Stimulated activated CD8-positive, alpha-beta memory T cell treated with anti-CD3 and anti-CD28 coated beads, Interleukin-4, amount 100 ng/mL, for 48 hours (primary cell): ENCODE measurements around the gene CYFIP2.
"Not testable (repeated sequence)": the region's sequence is repeated elsewhere in the genome, so short reads cannot be mapped to it uniquely, and the experiment has no call there.

Experiments
- DNase-seq: peaks from one replicate; pipeline ENCODE4 v3.0.0-alpha.2; 2020

Gene CYFIP2

GRCh38 chr5:157265714-157266285 is at the start of gene CYFIP2:
TSS of gene CYFIP2 (plus strand) at chr5:157266123. CDS start at chr5:157285362, 19,239 bp downstream.
- peak; percentile 86 for DNase-seq

- DNase-seq: no peak
These were observed 49.4 kb upstream of the CYFIP2 start for GRCh38 chr5:157216391-157217142.

- DNase-seq: peak; percentile 69
These were observed 48.5 kb upstream of the CYFIP2 start for GRCh38 chr5:157217289-157218024.

GRCh38 chr5:157219491-157220271 is 46.2 kb upstream of the CYFIP2 start:
- no peak for DNase-seq

- no peak for DNase-seq
These were observed 44.0 kb upstream of the CYFIP2 start for GRCh38 chr5:157221959-157222358.

GRCh38 chr5:157222506-157223230 is 43.3 kb upstream of the CYFIP2 start:
- peak; percentile 75 for DNase-seq

GRCh38 chr5:157225469-157226422 is 40.2 kb upstream of the CYFIP2 start:
- no peak for DNase-seq

GRCh38 chr5:157230610-157231009 is 35.3 kb upstream of the CYFIP2 start:
- no peak for DNase-seq

- no peak for DNase-seq
These were observed 33.2 kb upstream of the CYFIP2 start for GRCh38 chr5:157232706-157233105.

GRCh38 chr5:157233515-157233914 is 32.4 kb upstream of the CYFIP2 start:
- DNase-seq: no peak

- DNase-seq: no peak
These were observed 29.5 kb upstream of the CYFIP2 start for GRCh38 chr5:157236423-157236822.

GRCh38 chr5:157241483-157241882 is 24.4 kb upstream of the CYFIP2 start:
- DNase-seq: no peak

GRCh38 chr5:157244704-157245103 is 21.2 kb upstream of the CYFIP2 start:
- not testable (repeated sequence) for DNase-seq

- DNase-seq: no peak
These were observed 20.4 kb upstream of the CYFIP2 start for GRCh38 chr5:157245476-157245875.

- no peak for DNase-seq
These were observed 20.0 kb upstream of the CYFIP2 start for GRCh38 chr5:157245886-157246285.

GRCh38 chr5:157247267-157247666 is 18.7 kb upstream of the CYFIP2 start:
- DNase-seq: peak; percentile 60

- no peak for DNase-seq
These were observed 17.0 kb upstream of the CYFIP2 start for GRCh38 chr5:157248821-157249470.

GRCh38 chr5:157252711-157253465 is 13.0 kb upstream of the CYFIP2 start:
- peak; percentile 75 for DNase-seq

GRCh38 chr5:157253547-157253946 is 12.4 kb upstream of the CYFIP2 start:
- DNase-seq: no peak

GRCh38 chr5:157258450-157258849 is 7.5 kb upstream of the CYFIP2 start:
- DNase-seq: no peak
